ENCODE results near the gene PREX1.
"Not testable (repeated sequence)": the region's sequence is repeated elsewhere in the genome, so short reads cannot be mapped to it uniquely, and the experiment has no call there.

Gene PREX1

DNA sequence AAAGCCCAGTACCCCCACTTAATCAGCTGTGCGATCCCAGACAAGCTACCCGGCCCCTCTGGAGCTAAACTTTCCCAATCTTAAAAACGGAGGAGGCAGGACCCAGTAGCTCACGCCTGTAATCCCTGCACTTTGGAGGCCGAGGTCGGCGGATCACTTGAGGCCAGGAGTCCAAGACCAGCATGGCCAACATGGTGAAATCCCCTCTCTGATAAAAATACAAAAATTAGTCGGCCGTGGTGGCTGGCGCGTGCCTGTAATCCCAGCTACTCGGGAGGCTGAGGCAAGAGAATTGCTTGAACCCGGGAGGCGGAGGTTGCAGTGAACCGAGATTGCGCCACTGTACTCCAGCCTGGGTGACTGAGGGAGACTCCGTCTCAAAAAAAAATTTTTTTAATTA lies 1.3 kb downstream of the PREX1 start:
- DNase-seq = not testable (repeated sequence)

DNA sequence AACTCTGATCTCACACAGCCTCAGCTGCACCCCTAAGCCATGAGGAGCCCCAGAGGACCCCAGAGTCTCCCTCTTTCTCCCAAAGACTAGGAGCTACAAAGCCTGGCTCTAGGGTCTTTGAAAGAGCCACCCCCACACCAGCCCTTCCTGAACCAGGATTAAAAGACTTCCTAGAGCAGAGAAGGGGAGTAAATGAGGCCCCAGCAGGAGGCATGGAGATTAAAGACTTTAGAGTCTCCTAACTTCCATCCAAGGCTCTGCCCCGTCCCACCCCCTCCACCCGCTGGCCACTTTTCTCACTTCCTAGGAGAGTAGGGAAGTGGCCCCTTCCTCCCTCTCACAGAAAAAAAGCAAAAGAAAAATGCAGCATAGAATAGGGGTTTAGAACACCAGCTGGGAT lies 1.7 kb downstream of the PREX1 start:
- no peak for DNase-seq

DNA sequence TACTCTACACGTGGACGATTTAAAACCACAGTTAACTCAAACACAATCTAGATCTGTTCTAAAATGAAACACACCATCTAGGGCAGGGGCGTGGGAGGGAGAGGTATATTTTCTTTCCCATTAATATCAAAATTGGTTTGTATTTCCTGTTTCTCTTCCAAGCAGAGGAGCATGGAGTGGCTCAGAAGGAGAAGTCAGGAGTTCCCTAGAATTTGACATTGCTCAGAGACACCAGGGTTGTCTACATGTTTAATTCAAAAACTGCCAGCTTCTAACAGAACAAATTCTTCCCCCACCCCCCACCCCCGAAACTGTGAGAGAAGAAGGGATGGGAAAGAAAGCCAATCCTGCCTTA lies 2.3 kb downstream of the PREX1 start:
- no peak for DNase-seq

- no peak for DNase-seq
Measured at GRCh38 chr20:48824830-48825565, 2.8 kb downstream of the PREX1 start.

- peak; percentile 49 for DNase-seq
Measured at GRCh38 chr20:48823960-48824498, 3.8 kb downstream of the PREX1 start.

DNA sequence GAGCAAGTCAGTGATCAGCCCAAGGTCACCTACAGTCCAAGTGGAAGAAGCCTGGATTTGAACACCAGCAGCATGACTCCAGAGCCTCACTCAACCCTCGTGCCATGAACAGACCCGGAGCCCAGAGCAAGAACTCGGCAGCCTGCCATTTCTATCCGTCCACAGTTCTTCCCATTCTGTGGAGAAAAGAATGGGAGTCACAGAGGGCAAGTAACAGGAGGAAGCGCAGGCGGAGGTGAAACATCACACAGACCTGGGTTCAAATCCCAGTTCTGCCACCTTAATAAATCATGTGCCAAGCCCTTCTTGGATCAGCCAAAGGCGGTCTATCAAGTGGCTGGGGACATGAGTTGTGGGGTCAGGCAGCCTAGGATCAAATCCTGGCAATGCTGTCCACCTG lies 4.3 kb downstream of the PREX1 start:
- no peak for DNase-seq

GRCh38 chr20:48822879-48823385 lies 4.9 kb downstream of the PREX1 start:
- DNase-seq = no peak

DNA sequence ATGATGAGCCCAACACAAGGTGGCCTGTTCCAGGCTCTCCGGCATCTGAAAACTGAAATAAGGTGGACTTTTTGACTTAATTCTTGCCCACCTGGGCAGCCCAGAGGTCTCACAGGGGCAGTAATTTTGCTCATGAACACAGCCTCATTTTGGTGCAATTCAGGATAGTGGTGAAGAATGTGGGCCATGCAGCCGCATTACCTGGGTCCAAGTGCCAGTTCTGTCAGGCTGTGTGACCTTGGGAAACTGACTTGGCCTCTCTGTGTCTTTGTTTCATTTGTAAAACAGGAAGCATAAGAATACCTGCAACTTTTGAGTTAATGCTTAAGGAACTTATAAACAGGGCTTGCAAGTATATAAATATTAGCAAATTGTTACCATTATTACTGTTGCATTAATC lies 5.6 kb downstream of the PREX1 start:
- DNase-seq = no peak

DNA sequence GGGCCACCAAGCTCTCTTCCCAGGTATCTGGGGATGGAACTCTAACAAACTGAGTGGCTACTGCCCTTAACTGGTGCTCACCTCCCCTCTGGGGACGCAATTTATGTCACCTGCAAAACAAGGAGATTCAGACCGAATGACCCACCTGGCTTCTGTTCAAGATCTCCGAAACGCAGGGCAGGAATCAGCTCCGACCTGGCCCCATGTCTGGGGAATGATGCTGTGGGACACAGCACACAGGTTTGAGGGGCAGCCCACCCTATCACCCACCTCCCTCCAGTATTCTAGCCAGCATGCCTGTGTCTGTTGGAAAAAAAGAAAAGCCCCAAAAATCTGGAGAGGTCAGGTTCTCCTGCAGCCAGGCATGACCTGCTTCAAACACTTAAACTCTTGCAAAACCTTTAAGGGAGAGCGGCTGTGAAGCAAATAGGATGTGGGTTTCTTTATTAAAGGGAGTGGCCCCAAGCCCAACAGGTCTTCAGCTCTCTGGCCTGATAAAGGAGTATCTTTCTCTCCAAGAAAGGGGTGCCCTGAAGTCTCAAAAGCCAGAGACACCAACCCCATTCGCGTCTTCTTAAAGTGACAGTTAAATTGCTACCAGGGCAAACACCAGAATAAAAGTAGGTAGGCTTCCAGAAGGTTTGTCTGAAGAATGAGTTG lies 6.4 kb downstream of the PREX1 start:
- no peak for DNase-seq

DNA sequence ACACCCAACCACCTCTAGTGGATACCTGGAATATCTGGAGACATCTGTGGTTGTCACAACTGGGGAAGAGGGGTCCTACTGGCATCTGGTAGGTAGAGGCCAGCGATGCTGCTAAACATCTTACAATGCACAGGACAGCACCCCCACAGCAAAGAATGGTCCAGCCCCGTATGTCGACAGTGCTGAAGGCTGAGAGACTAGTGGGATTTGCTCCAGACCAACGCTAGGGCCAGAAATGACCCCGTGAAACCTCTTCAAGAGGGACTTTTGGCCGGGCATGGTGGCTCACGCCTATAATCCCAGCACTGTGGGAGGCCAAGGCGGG lies 7.2 kb downstream of the PREX1 start:
- no peak for DNase-seq

DNA sequence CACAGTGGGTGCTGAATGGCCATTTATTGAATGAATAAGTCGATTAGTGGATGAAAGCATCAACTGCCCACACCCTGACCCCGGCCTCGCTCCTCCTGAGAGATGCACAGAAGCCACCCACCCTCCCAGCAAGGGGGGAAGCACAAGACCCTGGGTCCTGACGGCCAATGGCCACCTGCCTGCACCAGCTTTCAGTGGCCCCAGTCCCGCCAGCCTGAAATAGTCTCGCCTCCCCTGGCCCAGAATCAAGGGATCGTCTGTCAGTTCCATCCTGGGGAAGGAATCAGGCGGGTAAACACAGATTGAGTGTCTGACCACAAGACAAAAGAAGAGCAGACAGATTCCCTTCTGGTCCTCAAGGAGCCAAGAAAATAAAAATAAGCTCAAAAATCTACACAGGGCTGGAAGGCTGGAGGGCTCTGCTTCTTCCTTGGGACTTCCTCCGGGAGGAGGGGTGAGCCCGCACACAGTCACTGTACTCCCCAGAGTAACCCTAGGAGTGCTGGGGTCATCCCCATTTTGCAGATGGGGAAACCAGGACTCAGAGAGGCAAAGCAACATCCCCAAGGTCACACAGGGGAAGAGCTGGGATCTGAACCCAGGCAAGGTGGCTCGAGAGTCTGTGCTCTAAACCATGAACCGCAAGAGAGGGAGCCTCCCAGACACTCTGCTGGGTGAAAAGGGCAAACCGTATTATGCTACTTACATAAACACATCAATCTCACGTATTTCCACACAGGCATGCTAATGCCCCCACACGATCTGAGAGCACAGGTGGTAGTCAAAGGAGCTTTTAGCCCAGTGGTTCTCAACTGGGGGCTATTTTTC lies 7.8 kb downstream of the PREX1 start:
- DNase-seq = no peak

DNA sequence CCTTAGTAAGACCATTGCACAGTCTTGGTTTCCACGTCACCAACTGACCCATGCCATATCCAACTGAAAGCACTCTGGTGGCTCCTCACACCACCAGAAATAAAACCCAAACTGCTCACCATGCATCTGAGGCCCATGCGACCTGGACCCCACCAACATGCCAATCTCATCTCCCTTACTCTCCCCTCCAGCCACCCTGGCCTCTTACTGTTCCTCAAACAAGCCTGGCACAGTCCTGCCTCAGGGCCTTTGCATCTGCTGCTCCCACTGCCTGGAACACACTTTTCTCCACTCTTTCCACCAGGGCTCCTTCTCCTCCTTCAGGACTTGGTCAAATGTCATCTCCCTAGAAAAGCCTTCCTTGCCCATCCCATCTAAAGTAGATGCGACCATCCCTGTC lies 8.7 kb downstream of the PREX1 start:
- no peak for DNase-seq

DNA sequence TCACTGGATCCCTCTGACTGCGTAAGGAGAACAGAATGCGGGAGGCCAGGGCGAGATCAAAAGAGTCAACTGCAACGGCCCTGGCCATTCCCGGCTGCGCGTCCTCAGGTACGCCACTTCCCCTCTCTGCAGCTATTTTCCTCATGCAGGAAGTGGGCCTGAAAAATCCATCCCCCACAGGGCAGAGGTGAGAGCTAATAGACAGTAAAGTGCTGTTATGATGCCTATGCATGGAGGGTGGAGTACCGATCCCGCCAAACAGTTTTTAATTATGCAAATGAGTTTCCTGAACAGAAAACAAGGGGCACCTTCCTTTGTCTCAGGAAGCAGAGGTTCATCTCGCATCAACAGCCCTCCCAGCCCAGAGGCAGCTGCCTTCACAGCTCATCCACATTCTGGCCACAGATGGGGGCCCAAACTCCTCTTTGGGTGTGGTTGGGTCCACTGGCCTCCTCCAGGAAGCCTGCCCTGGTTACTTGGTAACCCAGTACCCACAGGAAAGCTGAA lies 9.3 kb downstream of the PREX1 start:
- peak; percentile 34 for DNase-seq

- no peak for DNase-seq
Measured at GRCh38 chr20:48818031-48818370, 9.8 kb downstream of the PREX1 start.

- DNase-seq = no peak
Measured at GRCh38 chr20:48817367-48818030, 10.3 kb downstream of the PREX1 start.

DNA sequence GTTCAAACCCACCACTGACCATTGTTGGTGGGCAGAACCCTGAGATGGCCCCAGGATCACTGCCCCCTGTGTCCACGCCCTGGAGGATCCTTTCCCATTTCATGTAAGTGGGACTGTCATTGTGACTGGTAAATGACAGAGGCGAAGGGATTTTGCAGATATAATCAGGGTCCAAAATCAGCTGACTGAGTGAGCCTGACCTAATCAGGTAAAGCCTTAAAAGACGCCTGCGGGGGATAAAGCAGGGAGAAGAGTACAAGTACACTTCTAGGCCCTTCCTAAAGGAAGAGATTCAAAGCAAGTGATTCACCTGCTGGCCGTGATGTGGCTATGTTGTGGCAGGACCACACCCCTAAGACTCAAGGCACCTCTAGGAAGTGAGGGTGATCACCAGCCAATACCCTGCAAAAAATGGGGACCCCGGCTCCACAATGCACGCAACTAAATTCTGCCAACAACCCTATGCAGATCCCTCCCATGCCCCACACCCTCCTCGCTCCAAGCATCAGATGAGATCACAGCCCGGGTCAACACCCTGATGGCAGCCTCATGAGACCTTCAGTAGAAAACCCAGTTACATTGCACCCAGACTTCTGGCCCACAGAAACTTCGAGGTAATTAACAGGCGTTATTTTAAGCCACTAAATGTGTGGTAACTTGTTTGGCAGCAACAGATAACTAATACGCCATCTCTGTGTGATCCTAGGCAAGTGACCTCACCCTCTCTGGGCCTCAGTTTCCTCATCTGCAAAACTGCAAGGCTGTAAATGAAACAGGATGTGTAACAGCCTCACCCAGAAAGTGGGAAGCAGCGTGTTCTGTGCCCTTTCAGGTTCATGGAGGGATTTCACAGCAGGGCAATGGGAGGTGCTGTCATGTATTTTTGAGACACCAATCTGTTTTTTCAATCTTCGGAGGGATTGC lies 11.3 kb downstream of the PREX1 start:
- no peak for DNase-seq

DNA sequence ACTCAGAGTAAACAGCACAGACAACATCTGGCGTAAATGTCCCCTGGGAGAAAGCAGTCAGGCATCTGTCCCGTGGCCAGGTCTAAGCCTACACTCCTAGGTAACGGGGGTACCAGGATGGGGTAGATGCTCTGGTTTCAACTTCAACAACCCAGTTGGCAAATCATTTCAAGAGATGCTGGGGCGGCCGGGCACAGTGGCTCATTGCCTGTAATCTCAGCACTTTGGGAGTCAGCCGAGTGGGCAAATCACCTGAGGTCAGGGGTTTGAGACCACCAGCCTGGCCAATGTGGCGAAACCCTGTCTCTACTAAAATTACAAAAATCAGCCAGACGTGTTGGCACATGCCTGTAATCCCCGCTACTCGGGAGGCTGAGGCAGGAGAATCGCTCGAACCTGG lies 12.3 kb downstream of the PREX1 start:
- no peak for DNase-seq

DNA sequence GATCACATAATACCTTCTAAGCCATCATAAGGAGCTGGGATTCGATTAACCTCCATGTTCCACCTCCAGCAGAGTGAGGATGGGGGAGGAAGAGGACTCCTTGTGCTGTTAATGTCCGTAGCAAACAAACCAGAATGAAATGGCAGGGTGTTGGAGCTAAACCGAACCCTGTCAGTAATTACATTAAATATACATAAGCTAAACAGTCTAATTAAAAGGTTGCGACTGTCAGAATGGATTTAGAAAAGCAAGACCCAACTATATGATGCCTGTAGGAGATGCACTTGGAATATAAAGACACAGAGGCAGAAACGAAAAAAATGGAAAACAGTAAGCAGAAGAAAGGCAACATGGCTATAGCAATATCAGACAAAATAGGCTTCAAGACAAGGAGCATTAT lies 13.2 kb downstream of the PREX1 start:
- DNase-seq = no peak

- no peak for DNase-seq
Measured at GRCh38 chr20:48813930-48814546, 13.8 kb downstream of the PREX1 start.

DNA sequence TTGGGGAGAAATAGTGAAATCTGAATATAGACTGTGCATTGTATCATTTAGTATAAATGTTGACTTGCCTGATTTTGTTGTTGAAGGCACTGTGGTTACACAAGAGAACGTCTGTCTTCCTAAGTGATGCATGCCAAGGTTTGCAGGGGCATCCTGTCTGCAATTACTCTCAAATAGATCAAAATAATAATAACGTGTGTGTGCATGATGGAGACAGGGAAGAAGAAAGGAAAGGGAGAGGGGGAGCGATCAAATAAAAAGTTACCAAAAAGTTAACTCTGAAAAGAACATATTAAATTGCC lies 14.4 kb downstream of the PREX1 start:
- DNase-seq = no peak

GRCh38 chr20:48812600-48813445 lies 15.0 kb downstream of the PREX1 start:
- DNase-seq = no peak
